H1 (cell line): ENCODE results near the gene WNT1. TPM values are rescaled to one million over a fixed set of nuclear protein-coding genes. Genes with fewer than 3 reads are reported as not detected.

ENCODE experiments used
- CHD1 ChIP-seq: IDR thresholded peaks from 2 replicates; pipeline ENCODE4 v1.6.1; 2012; ENCODE audit warnings: low read depth, low read length, improper control_type of control experiment
- JUN ChIP-seq: IDR thresholded peaks from 2 replicates; pipeline ENCODE4 v1.6.1; 2011; ENCODE audit warnings: low read depth, mild to moderate bottlenecking, improper control_type of control experiment, low read length
- KDM5A ChIP-seq: fragments of 200-600 bp; IDR thresholded peaks from 2 replicates; pipeline ENCODE4 v1.7.1; 2012; ENCODE audit warnings: mild to moderate bottlenecking, low read length, inconsistent platforms, mixed read lengths
- MAFK ChIP-seq: IDR thresholded peaks from 2 replicates; pipeline ENCODE4 v1.6.1; 2012; ENCODE audit warnings: low read depth, mild to moderate bottlenecking, improper control_type of control experiment, low read length
- RBBP5 ChIP-seq: IDR thresholded peaks from 2 replicates; pipeline ENCODE4 v1.7.1; 2012; ENCODE audit warnings: low read depth, mild to moderate bottlenecking, inconsistent platforms, low read length, moderate library complexity, borderline replicate concordance
- polyA plus RNA-seq, 7 experiments: library from polyadenylated mRNA; depleted of rRNA in 3 of 7; stranded (reverse) in 5 of 7; unstranded in 2 of 7; fragments of >200 nt in 5 of 7; fragments of 200-250 nt in 2 of 7; gene quantifications; 1 replicate in 5 of 7; 2 replicates in 1 of 7; 4 replicates in 1 of 7; pipeline versions ENCODE4 v1.2.1 to v1.2.3, GENCODE V29; 2011 to 2013; ENCODE audit warnings: missing spikeins in 2 of 7, mixed read lengths in 2 of 7
- total RNA-seq: library from RNA; stranded (reverse); fragmentation: NEBNext Ultra II Directional; extraction: Animal tissue kit (Norgen Biotek cat#: 25700); gene quantifications from 2 replicates; pipeline ENCODE4 v1.2.1, GENCODE V29; 2021
- TF ChIP-seq, protein P1 (sequence below): fragments of 300-600 bp; sonication (generic); IDR thresholded peaks from 2 replicates; pipeline ENCODE4 v1.7.1; 2012; ENCODE audit warnings: low read length, moderate library complexity, mild to moderate bottlenecking, inconsistent platforms; ENCODE audit not compliant: insufficient replicate concordance

Gene WNT1
- total and polyA plus RNA-seq, 2 of the 8 experiments (the other 6 are each of a cell fraction or from before 2014, with no cell fraction given), result not detected

DNA sequence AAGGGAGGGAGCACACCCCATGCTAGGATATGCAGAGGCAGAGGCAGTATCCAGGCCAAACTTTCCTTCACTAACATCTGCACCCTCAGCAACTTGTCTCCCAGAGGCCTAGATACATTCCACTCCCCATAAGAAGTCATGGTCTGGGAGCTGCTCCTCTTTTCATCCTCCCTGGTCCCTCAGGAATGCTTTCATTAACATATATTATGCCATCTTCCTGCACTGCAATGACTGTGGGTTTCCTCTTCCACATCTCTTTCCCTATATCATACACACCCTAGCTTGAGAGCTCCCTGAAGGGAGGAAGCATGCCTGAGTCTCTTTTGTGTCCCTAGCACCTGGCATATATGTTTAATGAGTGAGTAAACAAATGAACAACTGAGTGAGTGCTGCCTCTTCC, 12.4 kb downstream of the WNT1 start (continued):
- TF ChIP-seq, protein P1, sequence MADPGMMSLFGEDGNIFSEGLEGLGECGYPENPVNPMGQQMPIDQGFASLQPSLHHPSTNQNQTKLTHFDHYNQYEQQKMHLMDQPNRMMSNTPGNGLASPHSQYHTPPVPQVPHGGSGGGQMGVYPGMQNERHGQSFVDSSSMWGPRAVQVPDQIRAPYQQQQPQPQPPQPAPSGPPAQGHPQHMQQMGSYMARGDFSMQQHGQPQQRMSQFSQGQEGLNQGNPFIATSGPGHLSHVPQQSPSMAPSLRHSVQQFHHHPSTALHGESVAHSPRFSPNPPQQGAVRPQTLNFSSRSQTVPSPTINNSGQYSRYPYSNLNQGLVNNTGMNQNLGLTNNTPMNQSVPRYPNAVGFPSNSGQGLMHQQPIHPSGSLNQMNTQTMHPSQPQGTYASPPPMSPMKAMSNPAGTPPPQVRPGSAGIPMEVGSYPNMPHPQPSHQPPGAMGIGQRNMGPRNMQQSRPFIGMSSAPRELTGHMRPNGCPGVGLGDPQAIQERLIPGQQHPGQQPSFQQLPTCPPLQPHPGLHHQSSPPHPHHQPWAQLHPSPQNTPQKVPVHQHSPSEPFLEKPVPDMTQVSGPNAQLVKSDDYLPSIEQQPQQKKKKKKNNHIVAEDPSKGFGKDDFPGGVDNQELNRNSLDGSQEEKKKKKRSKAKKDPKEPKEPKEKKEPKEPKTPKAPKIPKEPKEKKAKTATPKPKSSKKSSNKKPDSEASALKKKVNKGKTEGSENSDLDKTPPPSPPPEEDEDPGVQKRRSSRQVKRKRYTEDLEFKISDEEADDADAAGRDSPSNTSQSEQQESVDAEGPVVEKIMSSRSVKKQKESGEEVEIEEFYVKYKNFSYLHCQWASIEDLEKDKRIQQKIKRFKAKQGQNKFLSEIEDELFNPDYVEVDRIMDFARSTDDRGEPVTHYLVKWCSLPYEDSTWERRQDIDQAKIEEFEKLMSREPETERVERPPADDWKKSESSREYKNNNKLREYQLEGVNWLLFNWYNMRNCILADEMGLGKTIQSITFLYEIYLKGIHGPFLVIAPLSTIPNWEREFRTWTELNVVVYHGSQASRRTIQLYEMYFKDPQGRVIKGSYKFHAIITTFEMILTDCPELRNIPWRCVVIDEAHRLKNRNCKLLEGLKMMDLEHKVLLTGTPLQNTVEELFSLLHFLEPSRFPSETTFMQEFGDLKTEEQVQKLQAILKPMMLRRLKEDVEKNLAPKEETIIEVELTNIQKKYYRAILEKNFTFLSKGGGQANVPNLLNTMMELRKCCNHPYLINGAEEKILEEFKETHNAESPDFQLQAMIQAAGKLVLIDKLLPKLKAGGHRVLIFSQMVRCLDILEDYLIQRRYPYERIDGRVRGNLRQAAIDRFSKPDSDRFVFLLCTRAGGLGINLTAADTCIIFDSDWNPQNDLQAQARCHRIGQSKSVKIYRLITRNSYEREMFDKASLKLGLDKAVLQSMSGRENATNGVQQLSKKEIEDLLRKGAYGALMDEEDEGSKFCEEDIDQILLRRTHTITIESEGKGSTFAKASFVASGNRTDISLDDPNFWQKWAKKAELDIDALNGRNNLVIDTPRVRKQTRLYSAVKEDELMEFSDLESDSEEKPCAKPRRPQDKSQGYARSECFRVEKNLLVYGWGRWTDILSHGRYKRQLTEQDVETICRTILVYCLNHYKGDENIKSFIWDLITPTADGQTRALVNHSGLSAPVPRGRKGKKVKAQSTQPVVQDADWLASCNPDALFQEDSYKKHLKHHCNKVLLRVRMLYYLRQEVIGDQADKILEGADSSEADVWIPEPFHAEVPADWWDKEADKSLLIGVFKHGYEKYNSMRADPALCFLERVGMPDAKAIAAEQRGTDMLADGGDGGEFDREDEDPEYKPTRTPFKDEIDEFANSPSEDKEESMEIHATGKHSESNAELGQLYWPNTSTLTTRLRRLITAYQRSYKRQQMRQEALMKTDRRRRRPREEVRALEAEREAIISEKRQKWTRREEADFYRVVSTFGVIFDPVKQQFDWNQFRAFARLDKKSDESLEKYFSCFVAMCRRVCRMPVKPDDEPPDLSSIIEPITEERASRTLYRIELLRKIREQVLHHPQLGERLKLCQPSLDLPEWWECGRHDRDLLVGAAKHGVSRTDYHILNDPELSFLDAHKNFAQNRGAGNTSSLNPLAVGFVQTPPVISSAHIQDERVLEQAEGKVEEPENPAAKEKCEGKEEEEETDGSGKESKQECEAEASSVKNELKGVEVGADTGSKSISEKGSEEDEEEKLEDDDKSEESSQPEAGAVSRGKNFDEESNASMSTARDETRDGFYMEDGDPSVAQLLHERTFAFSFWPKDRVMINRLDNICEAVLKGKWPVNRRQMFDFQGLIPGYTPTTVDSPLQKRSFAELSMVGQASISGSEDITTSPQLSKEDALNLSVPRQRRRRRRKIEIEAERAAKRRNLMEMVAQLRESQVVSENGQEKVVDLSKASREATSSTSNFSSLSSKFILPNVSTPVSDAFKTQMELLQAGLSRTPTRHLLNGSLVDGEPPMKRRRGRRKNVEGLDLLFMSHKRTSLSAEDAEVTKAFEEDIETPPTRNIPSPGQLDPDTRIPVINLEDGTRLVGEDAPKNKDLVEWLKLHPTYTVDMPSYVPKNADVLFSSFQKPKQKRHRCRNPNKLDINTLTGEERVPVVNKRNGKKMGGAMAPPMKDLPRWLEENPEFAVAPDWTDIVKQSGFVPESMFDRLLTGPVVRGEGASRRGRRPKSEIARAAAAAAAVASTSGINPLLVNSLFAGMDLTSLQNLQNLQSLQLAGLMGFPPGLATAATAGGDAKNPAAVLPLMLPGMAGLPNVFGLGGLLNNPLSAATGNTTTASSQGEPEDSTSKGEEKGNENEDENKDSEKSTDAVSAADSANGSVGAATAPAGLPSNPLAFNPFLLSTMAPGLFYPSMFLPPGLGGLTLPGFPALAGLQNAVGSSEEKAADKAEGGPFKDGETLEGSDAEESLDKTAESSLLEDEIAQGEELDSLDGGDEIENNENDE, result no peak
- TF ChIP-seq CHD1, result no peak
- no peak for TF ChIP-seq MAFK
- TF ChIP-seq RBBP5, result no peak
- TF ChIP-seq KDM5A, result no peak
- TF ChIP-seq JUN, result no peak
